Small intestine (tissue), 7 donors: ENCODE data around the gene NRCAM. TPM values are rescaled to one million over a fixed set of nuclear protein-coding genes. Genes with fewer than 3 reads are reported as not detected.
"Not testable (repeated sequence)": the region's sequence is repeated elsewhere in the genome, so short reads cannot be mapped to it uniquely, and the experiment has no call there.

Experiments
- DNase-seq, 2 donors: peaks; one replicate each; pipeline versions ENCODE4 v3.0.0 to v3.0.0-alpha.2; 2013
- FAIRE-seq: peaks from 2 replicates; lab custom pipeline; 2012; peaks lifted over from hg19 to GRCh38; lab: Jason Lieb, UNC
- H3K27ac ChIP-seq, 3 donors: one replicate each; pipeline ENCODE4 v1.5.1; 2013; ENCODE audit warnings: low read length in 2 of 3, mild to moderate bottlenecking in 2 of 3, control low read depth in 1 of 3, inconsistent platforms in 1 of 3, low read depth in 1 of 3, moderate library complexity in 1 of 3
- H3K27me3 ChIP-seq, 3 donors: one replicate each; pipeline ENCODE4 v1.6.1; 2013; ENCODE audit warnings: low read length in 3 of 3, inconsistent platforms in 1 of 3; ENCODE audit not compliant: control insufficient read depth in 3 of 3, insufficient read depth in 3 of 3
- H3K36me3 ChIP-seq, 3 donors: one replicate each; pipeline ENCODE4 v1.6.1; 2013; ENCODE audit warnings: low read length in 3 of 3, inconsistent platforms in 1 of 3, low read depth in 1 of 3, mild to moderate bottlenecking in 1 of 3, moderate library complexity in 1 of 3; ENCODE audit not compliant: control insufficient read depth in 3 of 3, insufficient read depth in 2 of 3
- H3K4me1 ChIP-seq, 3 donors: one replicate each; pipeline ENCODE4 v1.6.1; 2013; ENCODE audit warnings: low read length in 2 of 3, inconsistent platforms in 1 of 3, low read depth in 1 of 3, mild to moderate bottlenecking in 1 of 3, moderate library complexity in 1 of 3; ENCODE audit not compliant: control insufficient read depth in 3 of 3, insufficient read depth in 2 of 3
- H3K4me3 ChIP-seq, 3 donors: one replicate each; pipeline ENCODE4 v1.5.1; 2013; ENCODE audit warnings: low read length in 3 of 3, control low read depth in 1 of 3, inconsistent platforms in 1 of 3, low read depth in 1 of 3, mild to moderate bottlenecking in 1 of 3, moderate library complexity in 1 of 3
- H3K9me3 ChIP-seq, 2 donors: one replicate each; pipeline ENCODE4 v1.6.1; 2013; ENCODE audit warnings: low read depth in 1 of 2, low read length in 1 of 2; ENCODE audit not compliant: control insufficient read depth in 2 of 2, insufficient read depth in 1 of 2
- WGBS, 3 donors: extraction: QIAGEN DNeasy Blood & Tissue Kit; methylation state at CpG; one replicate each; pipeline ENCODE4 v1.1.7; 2013; 5-methylcytosine and 5-hydroxymethylcytosine counted together
- polyA plus RNA-seq, 4 donors: library from polyadenylated mRNA; stranded (reverse) in 3 of 4; unstranded in 1 of 4; fragments of 200-250 nt in 3 of 4; fragments of 120-200 nt in 1 of 4; gene quantifications; one replicate each; pipeline versions ENCODE4 v1.2.1 to v1.2.3, GENCODE V29; 2013
- donor health status: healthy with polysubstance abuse.
- donor health status: control.
- donor health status: control.
- donor health status: Bipolar disorder and iron deficiency.
- donor health status: healthy.

The NRCAM gene
- polyA plus RNA-seq, 4 donors = 0.27 to 6.8 (median 1.4) TPM

DNA sequence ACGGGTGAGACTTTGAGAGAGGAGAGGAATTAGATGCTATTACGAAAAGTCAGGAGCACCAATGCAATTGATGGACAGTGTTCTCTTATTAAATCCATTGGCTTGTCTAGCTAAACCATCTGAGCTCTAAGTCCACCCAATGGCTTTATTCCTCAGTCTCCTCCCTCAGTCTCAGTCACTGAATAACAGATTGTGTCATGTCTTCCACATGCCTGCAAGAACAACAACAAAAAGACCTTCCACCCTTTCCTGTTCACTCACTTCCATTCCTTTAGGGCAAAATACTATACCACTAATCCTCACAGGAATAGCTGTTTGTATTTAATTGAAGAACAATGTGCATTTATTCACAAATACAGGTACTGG is 171.2 kb downstream of the NRCAM start:
- FAIRE-seq = no peak
- H3K4me3 ChIP-seq = no peak overlapping the region
- WGBS, 3 donors = 82 to 96% (median 93%) methylated on average over 2 of the region's 2 CpGs

DNA sequence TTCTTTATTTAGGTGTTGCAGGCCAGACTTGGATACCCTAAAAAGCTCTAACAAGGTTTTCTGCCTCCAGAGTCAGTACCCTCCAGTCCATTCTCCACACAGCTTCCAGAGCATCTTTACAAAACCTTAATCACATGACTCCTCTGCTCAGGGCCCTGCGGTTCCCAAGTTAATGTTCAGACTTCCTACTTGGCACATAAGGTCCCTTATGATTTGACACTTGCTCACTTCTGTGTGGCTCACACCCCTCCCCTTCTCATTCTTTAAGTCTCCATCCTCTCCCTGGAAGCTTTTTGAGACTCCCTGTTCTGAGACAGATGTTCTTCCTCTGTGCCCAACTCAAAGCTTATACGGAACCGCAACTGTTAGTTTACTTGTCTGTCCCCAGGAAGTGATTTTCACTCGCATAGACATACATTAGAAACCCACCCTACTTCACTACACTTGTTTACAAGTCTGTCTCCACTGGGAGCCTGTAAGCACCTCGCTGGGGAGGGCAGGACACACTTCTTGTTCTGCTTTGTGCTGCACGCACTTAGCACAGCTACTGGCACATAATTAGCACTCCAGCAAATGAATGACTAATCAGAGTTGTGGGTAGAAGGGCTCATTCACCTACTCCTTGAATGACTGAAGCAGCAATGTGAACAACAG is 171.8 kb downstream of the NRCAM start:
- H3K27me3 ChIP-seq = no peaks in the 10 kb centered on the region
- 56 to 81% (median 60%) methylated on average over 6 of the region's 6 CpGs for WGBS, 3 donors
- H3K9me3 ChIP-seq = no peaks in the 10 kb centered on the region
- H3K4me3 ChIP-seq = no peak overlapping the region
- H3K4me1 ChIP-seq = peaks cover 0 to under 1% (median 0%) of the 10 kb centered on the region in 3 donors
- DNase-seq (no peak), FAIRE-seq (no peak)
- H3K27ac ChIP-seq = no peak overlapping the region
- H3K36me3 ChIP-seq = no peaks in the 10 kb centered on the region

More for the DNA sequence above, 171.2 kb downstream of the NRCAM start:
- no peaks in the 10 kb centered on the region for H3K9me3 ChIP-seq
- peaks cover 0 to 3% (median 0%) of the 10 kb centered on the region in 3 donors for H3K4me1 ChIP-seq
- no peak for DNase-seq
- no peaks in the 10 kb centered on the region for H3K27me3 ChIP-seq
- H3K36me3 ChIP-seq = no peaks in the 10 kb centered on the region
- H3K27ac ChIP-seq = no peak overlapping the region

DNA sequence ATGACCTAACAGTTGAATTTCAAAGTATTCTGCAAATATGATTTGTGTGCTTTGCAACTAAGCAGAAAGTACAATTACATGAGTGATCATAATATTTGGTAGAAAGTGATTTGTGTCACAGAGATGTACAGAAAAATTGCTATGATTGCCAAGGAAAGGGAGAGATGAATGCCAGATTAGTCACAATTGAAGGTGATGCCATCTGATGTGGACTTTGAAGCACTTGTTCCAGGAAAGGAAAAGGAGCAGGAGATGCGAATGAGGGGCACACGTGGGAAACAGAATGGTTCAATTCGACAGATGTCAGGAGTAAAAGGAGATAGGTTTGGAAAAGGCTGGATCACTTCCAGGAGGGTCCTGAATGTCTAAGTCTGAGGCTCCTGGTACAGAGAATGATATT is 173.0 kb downstream of the NRCAM start:
- no peaks in the 10 kb centered on the region for H3K4me1 ChIP-seq
- H3K27me3 ChIP-seq = no peaks in the 10 kb centered on the region
- WGBS, 3 donors = 31 to 71% (median 64%) methylated on average over 3 of the region's 3 CpGs
- no peaks in the 10 kb centered on the region for H3K36me3 ChIP-seq
- no peak overlapping the region for H3K4me3 ChIP-seq
- no peak overlapping the region for H3K27ac ChIP-seq
- DNase-seq (no peak), FAIRE-seq (no peak)
- H3K9me3 ChIP-seq = peaks cover 0 to 4% of the 10 kb centered on the region in 2 donors

DNA sequence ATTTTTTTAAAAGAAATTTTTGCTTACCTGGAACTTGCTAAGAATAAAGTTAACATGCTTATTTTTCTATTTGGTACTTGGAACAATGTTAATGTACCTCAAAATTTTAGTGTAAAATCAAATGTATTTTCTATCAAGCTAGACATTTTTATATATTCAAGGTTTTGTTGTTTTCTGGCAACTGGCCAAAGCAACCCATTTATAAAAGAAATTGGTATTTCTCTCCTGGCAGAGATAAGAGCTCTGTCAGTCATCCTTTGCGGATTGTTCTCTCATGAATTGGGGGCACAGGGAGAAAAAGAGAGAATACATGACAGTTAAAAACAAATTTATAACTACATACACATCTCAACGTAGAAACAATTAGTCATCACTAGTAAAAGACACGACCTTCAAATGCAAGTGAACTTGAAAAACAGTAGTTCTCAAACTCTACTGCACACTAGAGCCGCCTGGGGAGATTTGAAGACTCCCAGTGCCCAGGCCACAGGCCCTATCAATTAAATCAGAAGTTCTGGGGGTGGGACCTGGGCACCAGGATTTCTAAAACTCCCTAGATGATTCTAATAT is 173.7 kb downstream of the NRCAM start:
- no peaks in the 10 kb centered on the region for H3K27me3 ChIP-seq
- WGBS, 3 donors = 45 to 66% (median 50%) methylated on average over 4 of the region's 4 CpGs
- H3K36me3 ChIP-seq = peaks cover 0 to 3% (median 0%) of the 10 kb centered on the region in 3 donors
- H3K4me1 ChIP-seq = no peaks in the 10 kb centered on the region
- no peak overlapping the region for H3K4me3 ChIP-seq
- no peak overlapping the region for H3K27ac ChIP-seq
- FAIRE-seq = no peak
- DNase-seq = no peak
- peaks cover 0 to 5% of the 10 kb centered on the region in 2 donors for H3K9me3 ChIP-seq

DNA sequence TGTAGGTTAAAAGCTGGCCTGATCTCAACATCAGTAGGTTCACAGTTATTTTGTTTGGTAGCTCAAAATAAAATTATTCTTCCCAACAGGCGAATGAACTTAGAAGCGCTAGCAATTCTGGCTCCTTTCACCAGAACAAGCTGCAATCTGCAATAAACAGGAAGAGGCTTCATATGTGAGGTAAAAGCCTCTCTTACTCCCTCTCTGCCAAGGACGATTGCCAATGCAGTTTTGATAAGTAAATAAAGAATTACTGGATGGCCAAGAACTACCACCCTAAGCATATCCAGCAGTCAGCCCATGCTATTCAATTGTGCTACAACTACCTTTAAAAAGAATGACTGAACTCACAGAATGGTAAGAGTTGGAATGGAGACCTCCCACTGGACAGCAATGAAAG is 176.1 kb downstream of the NRCAM start:
- Histone ChIP-seq H3K36me3 (peaks cover 0 to 3% (median 0%) of the 10 kb centered on the region in 3 donors), H3K27me3 (no peaks in the 10 kb centered on the region), H3K4me3 (no peak overlapping the region), H3K9me3 (peaks cover 0 to 5% of the 10 kb centered on the region in 2 donors), H3K4me1 (no peaks in the 10 kb centered on the region), H3K27ac (no peak overlapping the region)
- WGBS, 3 donors = 34 to 47% (median 45%) methylated on average over 3 of the region's 3 CpGs
- FAIRE-seq (no peak), DNase-seq (no peak)

- H3K27ac ChIP-seq = no peak overlapping the region
- peaks cover 0 to 3% (median 0%) of the 10 kb centered on the region in 3 donors for H3K36me3 ChIP-seq
- H3K9me3 ChIP-seq = peaks cover 0 to 5% of the 10 kb centered on the region in 2 donors
- no peaks in the 10 kb centered on the region for H3K27me3 ChIP-seq
- no peaks in the 10 kb centered on the region for H3K4me1 ChIP-seq
- FAIRE-seq (no peak), DNase-seq (no peak)
- no peak overlapping the region for H3K4me3 ChIP-seq
- WGBS, 3 donors = 93 to 97% (median 94%) methylated on average over 5 of the region's 5 CpGs
These were observed 177.5 kb downstream of the NRCAM start for GRCh38 chr7:108278776-108279175.

DNA sequence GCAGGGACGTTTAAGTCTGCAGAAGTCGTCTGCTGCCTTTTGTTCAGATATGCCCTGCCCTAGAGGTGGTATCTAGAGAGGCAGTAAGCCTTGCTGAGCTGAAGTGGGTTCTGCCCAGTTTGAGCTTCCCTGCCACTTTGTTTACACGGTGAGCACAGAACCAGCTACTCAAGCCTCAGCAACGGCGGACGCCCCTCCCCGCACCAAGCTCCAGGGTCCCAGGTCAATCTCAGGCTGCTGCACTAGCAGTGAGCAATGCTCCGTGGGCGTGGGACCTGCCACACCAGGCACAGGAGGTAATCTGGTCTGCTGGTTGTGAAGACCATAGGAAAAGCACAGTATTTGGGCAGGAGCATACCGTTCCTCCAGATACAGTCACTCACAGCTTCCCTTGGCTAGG is 178.0 kb downstream of the NRCAM start:
- Histone ChIP-seq H3K4me3 (no peak overlapping the region), H3K9me3 (peaks cover 0 to 5% of the 10 kb centered on the region in 2 donors), H3K36me3 (peaks cover 0 to 3% (median 0%) of the 10 kb centered on the region in 3 donors), H3K27ac (no peak overlapping the region), H3K4me1 (no peaks in the 10 kb centered on the region), H3K27me3 (no peaks in the 10 kb centered on the region)
- WGBS, 3 donors = 83 to 89% (median 88%) methylated on average over 10 of the region's 10 CpGs
- no peak for FAIRE-seq
- DNase-seq = no peak

GRCh38 chr7:108274447-108274846 is 181.8 kb downstream of the NRCAM start:
- H3K4me1 ChIP-seq, H3K9me3 ChIP-seq, FAIRE-seq, H3K27me3 ChIP-seq, H3K27ac ChIP-seq, H3K36me3 ChIP-seq, DNase-seq, H3K4me3 ChIP-seq: not testable (repeated sequence)
- 79 to 86% (median 82%) methylated on average over 5 of the region's 5 CpGs for WGBS, 3 donors
